ENCODE results near the gene CANT1. TPM values are rescaled to one million over a fixed set of nuclear protein-coding genes. Genes with fewer than 3 reads are reported as not detected.

Gene CANT1
- total and polyA plus RNA-seq, 2 of the 13 experiments (the other 11 are each of a cell fraction or from before 2014, with no cell fraction given): 34.1 to 42.1 TPM

DNA sequence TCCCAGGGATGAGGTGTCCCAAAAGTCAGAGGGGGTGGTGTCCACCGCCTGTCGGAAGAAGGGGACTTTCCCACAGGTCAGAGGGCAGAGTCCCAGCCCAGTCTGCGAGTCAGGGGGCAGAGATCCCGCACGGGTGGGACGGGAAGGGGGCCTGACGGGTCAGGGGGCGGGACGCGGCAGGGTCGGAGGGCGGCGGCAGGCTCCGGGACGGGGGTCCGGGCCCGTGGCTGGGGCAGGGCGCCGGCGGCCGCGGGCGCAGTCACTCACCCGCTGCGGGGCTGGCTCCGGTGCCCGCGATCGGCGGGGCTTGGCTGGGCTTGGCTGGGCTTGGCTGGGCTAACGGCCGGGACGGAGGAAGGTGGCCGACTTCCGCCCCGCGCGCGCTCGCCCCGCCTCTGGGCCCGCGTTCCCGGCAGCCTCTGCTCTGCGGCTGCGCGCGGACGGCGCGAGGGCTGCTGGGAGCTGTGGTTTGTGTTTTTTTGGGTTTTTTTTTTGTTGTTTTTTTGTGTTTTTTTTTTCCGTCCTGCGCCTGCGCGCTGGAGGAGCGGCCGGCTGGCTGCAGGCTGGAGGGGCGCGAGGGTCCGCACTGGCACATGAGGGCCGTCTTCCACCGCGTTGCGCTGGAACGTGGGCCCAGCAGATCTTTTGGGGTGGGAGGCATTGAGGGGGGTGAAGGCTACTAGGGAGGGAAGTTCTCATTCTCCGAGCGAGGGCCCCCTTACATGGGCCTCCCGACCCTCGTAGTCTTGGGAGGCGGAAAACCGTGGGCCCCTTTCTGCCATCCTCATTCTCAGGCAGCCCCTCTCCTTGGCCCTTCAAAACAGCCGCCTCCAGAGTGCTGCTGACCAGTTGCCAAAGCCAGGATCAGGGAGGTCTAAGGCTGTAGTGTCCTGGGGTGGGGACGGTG, at the start of gene CANT1 (continued):
- TF ChIP-seq, protein P1, sequence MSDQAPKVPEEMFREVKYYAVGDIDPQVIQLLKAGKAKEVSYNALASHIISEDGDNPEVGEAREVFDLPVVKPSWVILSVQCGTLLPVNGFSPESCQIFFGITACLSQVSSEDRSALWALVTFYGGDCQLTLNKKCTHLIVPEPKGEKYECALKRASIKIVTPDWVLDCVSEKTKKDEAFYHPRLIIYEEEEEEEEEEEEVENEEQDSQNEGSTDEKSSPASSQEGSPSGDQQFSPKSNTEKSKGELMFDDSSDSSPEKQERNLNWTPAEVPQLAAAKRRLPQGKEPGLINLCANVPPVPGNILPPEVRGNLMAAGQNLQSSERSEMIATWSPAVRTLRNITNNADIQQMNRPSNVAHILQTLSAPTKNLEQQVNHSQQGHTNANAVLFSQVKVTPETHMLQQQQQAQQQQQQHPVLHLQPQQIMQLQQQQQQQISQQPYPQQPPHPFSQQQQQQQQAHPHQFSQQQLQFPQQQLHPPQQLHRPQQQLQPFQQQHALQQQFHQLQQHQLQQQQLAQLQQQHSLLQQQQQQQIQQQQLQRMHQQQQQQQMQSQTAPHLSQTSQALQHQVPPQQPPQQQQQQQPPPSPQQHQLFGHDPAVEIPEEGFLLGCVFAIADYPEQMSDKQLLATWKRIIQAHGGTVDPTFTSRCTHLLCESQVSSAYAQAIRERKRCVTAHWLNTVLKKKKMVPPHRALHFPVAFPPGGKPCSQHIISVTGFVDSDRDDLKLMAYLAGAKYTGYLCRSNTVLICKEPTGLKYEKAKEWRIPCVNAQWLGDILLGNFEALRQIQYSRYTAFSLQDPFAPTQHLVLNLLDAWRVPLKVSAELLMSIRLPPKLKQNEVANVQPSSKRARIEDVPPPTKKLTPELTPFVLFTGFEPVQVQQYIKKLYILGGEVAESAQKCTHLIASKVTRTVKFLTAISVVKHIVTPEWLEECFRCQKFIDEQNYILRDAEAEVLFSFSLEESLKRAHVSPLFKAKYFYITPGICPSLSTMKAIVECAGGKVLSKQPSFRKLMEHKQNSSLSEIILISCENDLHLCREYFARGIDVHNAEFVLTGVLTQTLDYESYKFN (CRISPR knock-in tag; conservative IDR thresholded peaks at IDR 0.05): peak; percentile 51
- peak; percentile 65 for TF ChIP-seq TBL1XR1 (IDR thresholded peaks at IDR 0.05; ENCODE audit: borderline replicate concordance, low read length, partially characterized antibody)
- no peak for TF ChIP-seq SMAD9 (CRISPR knock-in tag; IDR thresholded peaks at IDR 0.05)
- peak in 1 of 2 experiments; percentile 83; a peak in 2 of 4 replicates for TF ChIP-seq KLF16 (CRISPR knock-in tag; IDR thresholded peaks at IDR 0.05)
- TF ChIP-seq, protein P2, sequence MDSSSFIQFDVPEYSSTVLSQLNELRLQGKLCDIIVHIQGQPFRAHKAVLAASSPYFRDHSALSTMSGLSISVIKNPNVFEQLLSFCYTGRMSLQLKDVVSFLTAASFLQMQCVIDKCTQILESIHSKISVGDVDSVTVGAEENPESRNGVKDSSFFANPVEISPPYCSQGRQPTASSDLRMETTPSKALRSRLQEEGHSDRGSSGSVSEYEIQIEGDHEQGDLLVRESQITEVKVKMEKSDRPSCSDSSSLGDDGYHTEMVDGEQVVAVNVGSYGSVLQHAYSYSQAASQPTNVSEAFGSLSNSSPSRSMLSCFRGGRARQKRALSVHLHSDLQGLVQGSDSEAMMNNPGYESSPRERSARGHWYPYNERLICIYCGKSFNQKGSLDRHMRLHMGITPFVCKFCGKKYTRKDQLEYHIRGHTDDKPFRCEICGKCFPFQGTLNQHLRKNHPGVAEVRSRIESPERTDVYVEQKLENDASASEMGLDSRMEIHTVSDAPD (CRISPR knock-in tag; IDR thresholded peaks at IDR 0.05): no peak
- TF ChIP-seq MBD4 (IDR thresholded peaks at IDR 0.05; ENCODE audit: borderline replicate concordance, low read length): no peak
- TF ChIP-seq, protein P3, sequence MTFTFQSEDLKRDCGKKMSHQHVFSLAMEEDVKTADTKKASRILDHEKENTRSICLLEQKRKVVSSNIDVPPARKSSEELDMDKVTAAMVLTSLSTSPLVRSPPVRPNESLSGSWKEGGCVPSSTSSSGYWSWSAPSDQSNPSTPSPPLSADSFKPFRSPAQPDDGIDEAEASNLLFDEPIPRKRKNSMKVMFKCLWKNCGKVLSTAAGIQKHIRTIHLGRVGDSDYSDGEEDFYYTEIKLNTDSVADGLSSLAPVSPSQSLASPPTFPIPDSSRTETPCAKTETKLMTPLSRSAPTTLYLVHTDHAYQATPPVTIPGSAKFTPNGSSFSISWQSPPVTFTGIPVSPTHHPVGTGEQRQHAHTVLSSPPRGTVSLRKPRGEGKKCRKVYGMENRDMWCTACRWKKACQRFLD (CRISPR knock-in tag; IDR thresholded peaks at IDR 0.05; ENCODE audit: borderline replicate concordance): no peak
- TF ChIP-seq ZNF678 (CRISPR knock-in tag; IDR thresholded peaks at IDR 0.05): no peak; the same call in 1 of the 2 replicates
- no peak for TF ChIP-seq ZNF251 (CRISPR knock-in tag; IDR thresholded peaks at IDR 0.05)
- no peak for TF ChIP-seq SP140L (CRISPR knock-in tag; IDR thresholded peaks at IDR 0.05; ENCODE audit: borderline replicate concordance)
- TF ChIP-seq ZNF629 (CRISPR knock-in tag; conservative IDR thresholded peaks at IDR 0.05): no peak
- TF ChIP-seq ELF3 (CRISPR knock-in tag; IDR thresholded peaks at IDR 0.05): peak; percentile 72
- TF ChIP-seq RFX5 (IDR thresholded peaks at IDR 0.05; ENCODE audit: low read depth, low read length): no peak
- no peak; the same call in 1 of the 2 replicates for TF ChIP-seq ZMAT3 (CRISPR knock-in tag; conservative IDR thresholded peaks at IDR 0.05)
- no peak for TF ChIP-seq STAG1 (CRISPR knock-in tag; IDR thresholded peaks at IDR 0.05)
- TF ChIP-seq JUNB (CRISPR knock-in tag; IDR thresholded peaks at IDR 0.05; ENCODE audit: borderline replicate concordance): no peak
- TF ChIP-seq, protein P4, sequence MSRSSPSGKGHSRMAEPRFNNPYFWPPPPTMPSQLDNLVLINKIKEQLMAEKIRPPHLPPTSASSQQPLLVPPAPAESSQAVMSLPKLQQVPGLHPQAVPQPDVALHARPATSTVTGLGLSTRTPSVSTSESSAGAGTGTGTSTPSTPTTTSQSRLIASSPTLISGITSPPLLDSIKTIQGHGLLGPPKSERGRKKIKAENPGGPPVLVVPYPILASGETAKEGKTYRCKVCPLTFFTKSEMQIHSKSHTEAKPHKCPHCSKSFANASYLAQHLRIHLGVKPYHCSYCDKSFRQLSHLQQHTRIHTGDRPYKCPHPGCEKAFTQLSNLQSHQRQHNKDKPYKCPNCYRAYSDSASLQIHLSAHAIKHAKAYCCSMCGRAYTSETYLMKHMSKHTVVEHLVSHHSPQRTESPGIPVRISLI (CRISPR knock-in tag; IDR thresholded peaks at IDR 0.05; ENCODE audit: borderline replicate concordance): peak; percentile 100
- TF ChIP-seq ZSCAN22 (CRISPR knock-in tag; IDR thresholded peaks at IDR 0.05): peak; percentile 65; the same call in 1 of the 2 replicates
- peak; percentile 72 for TF ChIP-seq SP4 (CRISPR knock-in tag; IDR thresholded peaks at IDR 0.05)
- no peak for TF ChIP-seq ZNF841 (CRISPR knock-in tag; IDR thresholded peaks at IDR 0.05; ENCODE audit: borderline replicate concordance)
- TF ChIP-seq NONO (IDR thresholded peaks at IDR 0.05): no peak
- no peak; the same call in 1 of the 2 replicates for TF ChIP-seq NONO (CRISPR knock-in tag; conservative IDR thresholded peaks at IDR 0.05)
